ENCODE measurements around the gene SPRYD4. TPM values are rescaled to one million over a fixed set of nuclear protein-coding genes. Genes with fewer than 3 reads are reported as not detected.

SPRYD4 gene
- total and polyA plus RNA-seq, 9 of the 15 experiments (the other 6 are each of a cell fraction or from before 2014, with no cell fraction given), result 1.8 to 4.7 (median 2.8) TPM

DNA sequence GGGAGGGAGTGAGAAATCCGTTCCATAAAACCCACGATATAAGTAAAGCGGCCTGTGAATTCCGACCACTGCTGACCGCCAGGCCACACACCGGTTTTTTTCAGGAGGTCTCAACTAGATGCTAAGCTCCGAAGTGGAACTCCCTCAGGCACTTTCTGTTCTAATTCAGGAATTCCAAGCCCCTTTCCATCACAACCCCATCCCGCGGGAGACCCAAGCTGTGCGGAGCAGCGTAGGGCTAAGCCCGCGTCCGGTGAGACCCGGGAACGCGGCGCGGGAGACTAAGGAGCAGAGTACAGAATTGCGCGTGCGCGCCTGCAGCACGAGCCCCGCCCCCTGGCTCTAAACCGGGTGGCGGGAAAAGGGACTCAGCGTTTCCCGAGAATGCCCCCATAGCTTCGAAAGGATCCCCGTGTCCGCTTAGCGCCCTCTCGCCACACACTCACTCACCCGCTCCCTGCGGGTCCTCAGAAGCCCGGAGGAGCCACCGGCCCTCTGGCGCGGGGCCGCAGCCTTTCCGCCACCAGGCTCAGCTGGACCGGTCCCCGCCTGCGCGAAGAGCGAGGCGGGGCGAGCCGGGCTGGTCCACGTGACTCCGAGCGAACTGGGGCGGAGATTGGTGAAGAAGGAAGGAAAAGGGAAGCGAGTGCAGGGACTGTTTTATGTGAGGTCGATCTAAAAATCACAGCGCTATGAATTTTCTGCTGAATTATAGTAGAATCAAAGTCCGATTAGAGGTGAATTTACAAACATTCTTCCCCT lies 19.3 kb upstream of the SPRYD4 start, which contains the start of gene TIMELESS (continued):
- TF ChIP-seq HMG20A (CRISPR knock-in tag; conservative IDR thresholded peaks at IDR 0.05) (no peak), TRIM24 (IDR thresholded peaks at IDR 0.05) (peak in 1 of 2 experiments; percentile 8; a peak in 1 of 4 replicates), FOXJ3 (CRISPR knock-in tag; IDR thresholded peaks at IDR 0.05) (no peak), ZNF197 (CRISPR knock-in tag; IDR thresholded peaks at IDR 0.05; ENCODE audit: low read depth) (no peak), RBFOX2 (IDR thresholded peaks at IDR 0.05; ENCODE audit: low read depth, low read length) (peak; percentile 96), SAFB2 (IDR thresholded peaks at IDR 0.05; ENCODE audit: borderline replicate concordance, low read depth, low read length, severe bottlenecking) (no peak), GTF2F1 (IDR thresholded peaks at IDR 0.05; ENCODE audit: low read depth, low read length) (peak; percentile 35; the same call in 1 of the 2 replicates), ZFP1 (CRISPR knock-in tag; IDR thresholded peaks at IDR 0.05) (no peak), XRCC3 (IDR thresholded peaks at IDR 0.05) (no peak), ETV1 (tag; conservative IDR thresholded peaks at IDR 0.05; ENCODE audit: low read depth) (peak; percentile 65), TBL1XR1 (IDR thresholded peaks at IDR 0.05; ENCODE audit: low read length in 2 of 2) (no peak)
- TF ChIP-seq, protein P1, sequence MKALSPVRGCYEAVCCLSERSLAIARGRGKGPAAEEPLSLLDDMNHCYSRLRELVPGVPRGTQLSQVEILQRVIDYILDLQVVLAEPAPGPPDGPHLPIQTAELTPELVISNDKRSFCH (CRISPR knock-in tag; IDR thresholded peaks at IDR 0.05), result no peak
- TF ChIP-seq, protein P1 (tag; IDR thresholded peaks at IDR 0.05), result no peak
- TF ChIP-seq, protein P2, sequence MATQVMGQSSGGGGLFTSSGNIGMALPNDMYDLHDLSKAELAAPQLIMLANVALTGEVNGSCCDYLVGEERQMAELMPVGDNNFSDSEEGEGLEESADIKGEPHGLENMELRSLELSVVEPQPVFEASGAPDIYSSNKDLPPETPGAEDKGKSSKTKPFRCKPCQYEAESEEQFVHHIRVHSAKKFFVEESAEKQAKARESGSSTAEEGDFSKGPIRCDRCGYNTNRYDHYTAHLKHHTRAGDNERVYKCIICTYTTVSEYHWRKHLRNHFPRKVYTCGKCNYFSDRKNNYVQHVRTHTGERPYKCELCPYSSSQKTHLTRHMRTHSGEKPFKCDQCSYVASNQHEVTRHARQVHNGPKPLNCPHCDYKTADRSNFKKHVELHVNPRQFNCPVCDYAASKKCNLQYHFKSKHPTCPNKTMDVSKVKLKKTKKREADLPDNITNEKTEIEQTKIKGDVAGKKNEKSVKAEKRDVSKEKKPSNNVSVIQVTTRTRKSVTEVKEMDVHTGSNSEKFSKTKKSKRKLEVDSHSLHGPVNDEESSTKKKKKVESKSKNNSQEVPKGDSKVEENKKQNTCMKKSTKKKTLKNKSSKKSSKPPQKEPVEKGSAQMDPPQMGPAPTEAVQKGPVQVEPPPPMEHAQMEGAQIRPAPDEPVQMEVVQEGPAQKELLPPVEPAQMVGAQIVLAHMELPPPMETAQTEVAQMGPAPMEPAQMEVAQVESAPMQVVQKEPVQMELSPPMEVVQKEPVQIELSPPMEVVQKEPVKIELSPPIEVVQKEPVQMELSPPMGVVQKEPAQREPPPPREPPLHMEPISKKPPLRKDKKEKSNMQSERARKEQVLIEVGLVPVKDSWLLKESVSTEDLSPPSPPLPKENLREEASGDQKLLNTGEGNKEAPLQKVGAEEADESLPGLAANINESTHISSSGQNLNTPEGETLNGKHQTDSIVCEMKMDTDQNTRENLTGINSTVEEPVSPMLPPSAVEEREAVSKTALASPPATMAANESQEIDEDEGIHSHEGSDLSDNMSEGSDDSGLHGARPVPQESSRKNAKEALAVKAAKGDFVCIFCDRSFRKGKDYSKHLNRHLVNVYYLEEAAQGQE (IDR thresholded peaks at IDR 0.05; ENCODE audit: borderline replicate concordance), result peak; percentile 89
- TF ChIP-seq, protein P2 (CRISPR knock-in tag; IDR thresholded peaks at IDR 0.05; ENCODE audit: low read depth), result no peak; the same call in 1 of the 2 replicates
- TF ChIP-seq, protein P3, sequence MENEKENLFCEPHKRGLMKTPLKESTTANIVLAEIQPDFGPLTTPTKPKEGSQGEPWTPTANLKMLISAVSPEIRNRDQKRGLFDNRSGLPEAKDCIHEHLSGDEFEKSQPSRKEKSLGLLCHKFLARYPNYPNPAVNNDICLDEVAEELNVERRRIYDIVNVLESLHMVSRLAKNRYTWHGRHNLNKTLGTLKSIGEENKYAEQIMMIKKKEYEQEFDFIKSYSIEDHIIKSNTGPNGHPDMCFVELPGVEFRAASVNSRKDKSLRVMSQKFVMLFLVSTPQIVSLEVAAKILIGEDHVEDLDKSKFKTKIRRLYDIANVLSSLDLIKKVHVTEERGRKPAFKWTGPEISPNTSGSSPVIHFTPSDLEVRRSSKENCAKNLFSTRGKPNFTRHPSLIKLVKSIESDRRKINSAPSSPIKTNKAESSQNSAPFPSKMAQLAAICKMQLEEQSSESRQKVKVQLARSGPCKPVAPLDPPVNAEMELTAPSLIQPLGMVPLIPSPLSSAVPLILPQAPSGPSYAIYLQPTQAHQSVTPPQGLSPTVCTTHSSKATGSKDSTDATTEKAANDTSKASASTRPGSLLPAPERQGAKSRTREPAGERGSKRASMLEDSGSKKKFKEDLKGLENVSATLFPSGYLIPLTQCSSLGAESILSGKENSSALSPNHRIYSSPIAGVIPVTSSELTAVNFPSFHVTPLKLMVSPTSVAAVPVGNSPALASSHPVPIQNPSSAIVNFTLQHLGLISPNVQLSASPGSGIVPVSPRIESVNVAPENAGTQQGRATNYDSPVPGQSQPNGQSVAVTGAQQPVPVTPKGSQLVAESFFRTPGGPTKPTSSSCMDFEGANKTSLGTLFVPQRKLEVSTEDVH (IDR thresholded peaks at IDR 0.05; ENCODE audit: low read depth, partially characterized antibody), result peak; percentile 99

Data from K562 (cell line).